GM12872 (cell line): ENCODE measurements around the gene ELOB.

Source experiments
- TF ChIP-seq, protein P1 (sequence below): IDR thresholded peaks from 3 replicates; pipeline ENCODE4 v1.5.1; 2011; ENCODE audit warnings: low read depth, mild to moderate bottlenecking, low read length, moderate library complexity; ENCODE audit not compliant: insufficient read depth

The ELOB gene

DNA sequence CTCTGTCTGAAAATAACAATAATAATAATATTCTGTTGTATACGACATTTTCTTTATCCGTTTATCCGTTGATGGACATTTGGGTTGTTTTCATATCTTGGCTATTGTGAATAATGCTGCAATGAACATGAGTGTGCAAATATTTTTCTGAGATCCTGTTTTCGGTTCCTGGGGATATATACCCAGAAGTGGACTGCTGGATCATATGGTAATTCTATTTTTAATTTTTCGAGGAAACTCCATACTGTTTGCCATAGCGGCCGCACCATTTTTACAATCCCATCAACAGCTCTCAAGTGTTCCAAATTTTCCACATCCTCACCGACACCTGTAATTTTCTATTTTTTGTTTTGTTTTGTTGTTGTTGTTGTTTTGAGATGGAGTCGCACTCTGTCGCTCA lies 15.9 kb upstream of the ELOB start:
- TF ChIP-seq, protein P1, sequence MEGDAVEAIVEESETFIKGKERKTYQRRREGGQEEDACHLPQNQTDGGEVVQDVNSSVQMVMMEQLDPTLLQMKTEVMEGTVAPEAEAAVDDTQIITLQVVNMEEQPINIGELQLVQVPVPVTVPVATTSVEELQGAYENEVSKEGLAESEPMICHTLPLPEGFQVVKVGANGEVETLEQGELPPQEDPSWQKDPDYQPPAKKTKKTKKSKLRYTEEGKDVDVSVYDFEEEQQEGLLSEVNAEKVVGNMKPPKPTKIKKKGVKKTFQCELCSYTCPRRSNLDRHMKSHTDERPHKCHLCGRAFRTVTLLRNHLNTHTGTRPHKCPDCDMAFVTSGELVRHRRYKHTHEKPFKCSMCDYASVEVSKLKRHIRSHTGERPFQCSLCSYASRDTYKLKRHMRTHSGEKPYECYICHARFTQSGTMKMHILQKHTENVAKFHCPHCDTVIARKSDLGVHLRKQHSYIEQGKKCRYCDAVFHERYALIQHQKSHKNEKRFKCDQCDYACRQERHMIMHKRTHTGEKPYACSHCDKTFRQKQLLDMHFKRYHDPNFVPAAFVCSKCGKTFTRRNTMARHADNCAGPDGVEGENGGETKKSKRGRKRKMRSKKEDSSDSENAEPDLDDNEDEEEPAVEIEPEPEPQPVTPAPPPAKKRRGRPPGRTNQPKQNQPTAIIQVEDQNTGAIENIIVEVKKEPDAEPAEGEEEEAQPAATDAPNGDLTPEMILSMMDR: no peak

DNA sequence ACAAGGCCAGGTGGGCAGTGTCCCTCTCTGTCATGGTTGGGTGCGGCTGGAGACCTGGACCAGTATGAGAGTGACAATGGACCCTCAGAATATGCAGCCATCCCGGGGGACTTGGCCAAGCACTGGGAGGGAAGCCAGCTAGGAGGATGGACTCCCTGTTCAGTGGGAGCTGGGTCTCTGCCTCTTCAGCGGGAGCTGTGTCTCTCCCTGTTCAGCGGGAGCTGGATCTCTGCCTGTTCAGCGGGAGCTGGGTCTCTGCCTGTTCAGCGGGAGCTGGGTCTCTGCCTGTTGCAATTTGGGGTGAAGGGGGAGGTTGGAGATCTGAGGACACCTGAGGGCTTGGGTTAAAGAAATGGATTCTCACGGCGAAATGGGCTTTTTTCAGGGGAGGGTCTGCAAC lies 14.1 kb upstream of the ELOB start:
- TF ChIP-seq, protein P1: no peak

GRCh38 chr16:2790631-2791030 lies 13.6 kb upstream of the ELOB start:
- TF ChIP-seq, protein P1: no peak

DNA sequence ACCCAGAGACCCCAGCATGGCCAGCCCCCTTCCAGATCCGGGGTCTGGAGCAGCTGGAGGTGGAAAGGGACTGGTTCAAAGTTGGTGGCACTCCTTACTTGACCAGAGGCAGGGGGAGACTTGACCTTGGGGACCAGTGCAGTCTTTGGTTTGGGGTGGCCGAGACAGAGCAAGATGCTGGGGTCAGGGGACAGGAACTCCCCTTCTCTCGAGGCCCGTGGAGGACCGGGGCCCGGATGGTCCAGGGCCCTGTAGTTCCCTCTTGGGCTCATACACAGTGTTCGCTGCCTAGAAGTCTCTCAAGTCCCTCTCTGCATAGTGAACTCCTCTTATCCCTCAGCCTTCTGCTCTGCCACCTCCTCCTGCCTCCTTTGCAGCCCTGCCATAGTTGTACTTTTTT lies 10.9 kb upstream of the ELOB start:
- TF ChIP-seq, protein P1: no peak

- TF ChIP-seq, protein P1: no peak
Observed at GRCh38 chr16:2787406-2787805, 10.3 kb upstream of the ELOB start, which contains the start of gene PRSS33. PRSS33 (minus strand) TSS chr16:2787560; CDS start chr16:2786547, 1,013 bp downstream.

DNA sequence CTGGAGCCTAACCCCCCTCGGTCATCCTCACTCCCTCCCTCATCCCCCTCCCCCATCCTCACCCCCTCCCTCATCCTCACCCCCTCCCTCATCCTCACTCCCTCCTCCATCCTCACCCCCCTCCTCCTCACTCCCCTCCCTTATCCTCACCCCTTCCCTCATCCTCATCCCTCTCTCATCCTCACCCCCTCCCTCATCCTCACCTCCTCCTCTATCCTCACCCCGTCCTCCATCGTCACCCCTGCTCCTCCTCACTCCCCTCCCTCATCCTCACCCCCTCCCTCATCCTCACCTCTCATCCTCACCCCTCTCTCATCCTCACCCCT lies 9.7 kb upstream of the ELOB start:
- TF ChIP-seq, protein P1: no peak

GRCh38 chr16:2786061-2786825 lies 9.2 kb upstream of the ELOB start:
- TF ChIP-seq, protein P1: no peak
